Effector CD4-positive, alpha-beta T cell (primary cell): Measurements from ENCODE around the gene GCLC.

ENCODE experiments used
- DNase-seq: peaks from one replicate; pipeline ENCODE4 v3.0.0-alpha.2; 2020

The GCLC gene

GRCh38 chr6:53523511-53524454, 21.1 kb downstream of the GCLC start:
- DNase-seq = no peak

- no peak for DNase-seq
Observed at GRCh38 chr6:53520320-53520928, 24.5 kb downstream of the GCLC start.

- DNase-seq = no peak
Observed at GRCh38 chr6:53518862-53519261, 26.0 kb downstream of the GCLC start.

GRCh38 chr6:53517021-53517420, 27.9 kb downstream of the GCLC start:
- no peak for DNase-seq

GRCh38 chr6:53514677-53515076, 30.2 kb downstream of the GCLC start:
- DNase-seq = no peak

GRCh38 chr6:53513519-53513966, 31.4 kb downstream of the GCLC start:
- DNase-seq = no peak

- DNase-seq = no peak
Observed at GRCh38 chr6:53513056-53513455, 31.8 kb downstream of the GCLC start.

- no peak for DNase-seq
Observed at GRCh38 chr6:53512626-53513025, 32.3 kb downstream of the GCLC start.

GRCh38 chr6:53510746-53511145, 34.2 kb downstream of the GCLC start:
- DNase-seq = no peak

- DNase-seq = no peak
Observed at GRCh38 chr6:53506872-53507271, 38.0 kb downstream of the GCLC start.

GRCh38 chr6:53504512-53504911, 40.4 kb downstream of the GCLC start:
- DNase-seq = no peak

GRCh38 chr6:53503060-53503459, 41.8 kb downstream of the GCLC start:
- no peak for DNase-seq

GRCh38 chr6:53501432-53501831, 43.5 kb downstream of the GCLC start:
- no peak for DNase-seq

- no peak for DNase-seq
Observed at GRCh38 chr6:53500095-53500494, 44.8 kb downstream of the GCLC start.

- DNase-seq = no peak
Observed at GRCh38 chr6:53499094-53499493, 45.8 kb downstream of the GCLC start.

GRCh38 chr6:53498649-53499048, 46.3 kb downstream of the GCLC start:
- DNase-seq = no peak

- DNase-seq = no peak
Observed at GRCh38 chr6:53497905-53498304, 47.0 kb downstream of the GCLC start.

GRCh38 chr6:53496797-53497375, 48.0 kb downstream of the GCLC start:
- no peak for DNase-seq

GRCh38 chr6:53495506-53496499, 49.1 kb downstream of the GCLC start:
- DNase-seq = no peak

- DNase-seq = no peak
Observed at GRCh38 chr6:53494076-53494475, 50.8 kb downstream of the GCLC start.

- DNase-seq = no peak
Observed at GRCh38 chr6:53493635-53494025, 51.3 kb downstream of the GCLC start.

- no peak for DNase-seq
Observed at GRCh38 chr6:53492860-53493634, 51.9 kb downstream of the GCLC start.
